GM10266 (cell line): ENCODE data around the gene NPFF.
A peak's percentile ranks its signal among the peaks of the same experiment; 100 is the strongest.
"Not testable (repeated sequence)": the region's sequence is repeated elsewhere in the genome, so short reads cannot be mapped to it uniquely, and the experiment has no call there.

Experiments used
- DNase-seq: peaks from one replicate; pipeline ENCODE4 v3.0.0; 2012; ENCODE audit errors: extremely low spot score
- TF ChIP-seq, protein P1 (sequence below): IDR thresholded peaks from 2 replicates; pipeline ENCODE4 v1.5.1; 2012; ENCODE audit warnings: mild to moderate bottlenecking, low read depth; ENCODE audit not compliant: control insufficient read depth, insufficient read depth; ENCODE audit errors: missing control alignments

NPFF gene

GRCh38 chr12:53484686-53485575 is 22.4 kb downstream of the NPFF start:
- no peak for DNase-seq
- TF ChIP-seq, protein P1, sequence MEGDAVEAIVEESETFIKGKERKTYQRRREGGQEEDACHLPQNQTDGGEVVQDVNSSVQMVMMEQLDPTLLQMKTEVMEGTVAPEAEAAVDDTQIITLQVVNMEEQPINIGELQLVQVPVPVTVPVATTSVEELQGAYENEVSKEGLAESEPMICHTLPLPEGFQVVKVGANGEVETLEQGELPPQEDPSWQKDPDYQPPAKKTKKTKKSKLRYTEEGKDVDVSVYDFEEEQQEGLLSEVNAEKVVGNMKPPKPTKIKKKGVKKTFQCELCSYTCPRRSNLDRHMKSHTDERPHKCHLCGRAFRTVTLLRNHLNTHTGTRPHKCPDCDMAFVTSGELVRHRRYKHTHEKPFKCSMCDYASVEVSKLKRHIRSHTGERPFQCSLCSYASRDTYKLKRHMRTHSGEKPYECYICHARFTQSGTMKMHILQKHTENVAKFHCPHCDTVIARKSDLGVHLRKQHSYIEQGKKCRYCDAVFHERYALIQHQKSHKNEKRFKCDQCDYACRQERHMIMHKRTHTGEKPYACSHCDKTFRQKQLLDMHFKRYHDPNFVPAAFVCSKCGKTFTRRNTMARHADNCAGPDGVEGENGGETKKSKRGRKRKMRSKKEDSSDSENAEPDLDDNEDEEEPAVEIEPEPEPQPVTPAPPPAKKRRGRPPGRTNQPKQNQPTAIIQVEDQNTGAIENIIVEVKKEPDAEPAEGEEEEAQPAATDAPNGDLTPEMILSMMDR, result no peak

DNA sequence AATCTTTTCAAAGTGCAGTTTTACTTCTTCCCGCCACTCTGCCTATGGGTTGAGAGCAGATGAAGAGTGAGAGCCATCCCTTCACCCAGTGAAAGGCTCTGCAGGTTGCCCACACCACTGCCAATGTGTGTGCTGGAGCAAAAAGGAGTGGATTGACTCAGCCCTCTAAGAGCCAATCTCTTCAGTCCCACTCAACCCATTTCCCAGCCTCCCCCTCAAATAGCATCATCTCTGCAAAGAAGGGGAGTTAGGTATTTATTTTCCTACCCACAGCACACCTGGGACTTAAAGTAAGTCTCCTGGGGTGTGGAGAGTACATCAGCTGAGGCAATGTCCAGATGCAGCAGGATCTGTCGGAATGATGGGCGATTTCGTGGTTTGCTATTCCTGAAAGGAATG is 23.3 kb downstream of the NPFF start:
- no peak for DNase-seq
- TF ChIP-seq, protein P1, result no peak

DNA sequence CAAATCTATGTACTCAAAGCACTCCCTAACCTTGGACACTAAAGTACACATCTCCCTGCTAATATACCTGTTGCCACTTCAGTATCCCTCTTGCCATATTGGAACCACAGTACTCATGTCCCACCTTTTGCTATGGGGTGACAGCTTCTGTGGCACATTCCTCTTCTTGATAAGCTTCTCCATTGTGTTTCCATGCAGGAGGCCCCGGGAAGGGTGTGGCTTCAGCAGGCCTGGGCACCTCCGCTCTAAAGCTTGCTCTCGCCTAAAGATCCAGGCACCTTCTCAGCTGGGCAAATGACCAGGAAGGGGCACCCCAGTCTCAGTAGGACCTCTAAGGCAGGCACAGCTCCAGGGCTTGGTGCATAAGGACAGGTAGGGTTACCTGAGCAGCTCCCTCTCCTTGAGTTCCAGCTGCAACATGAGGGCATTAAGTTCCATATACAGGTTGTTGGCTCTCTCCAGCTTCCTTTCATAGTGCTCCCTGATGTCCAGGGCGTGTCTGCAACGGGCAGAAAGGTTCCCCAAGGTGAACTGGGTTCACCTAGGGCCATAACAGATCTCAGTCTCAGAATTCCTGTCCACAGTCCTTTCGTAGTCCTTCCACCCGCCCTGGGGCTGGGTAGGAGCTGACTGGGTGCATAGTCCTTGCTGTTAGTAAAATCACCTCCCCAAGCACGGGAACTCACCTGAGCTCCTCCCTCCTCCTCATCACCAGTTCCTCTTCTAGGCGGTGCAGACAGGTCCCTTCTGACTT is 23.9 kb downstream of the NPFF start:
- no peak for DNase-seq
- TF ChIP-seq, protein P1, result no peak

DNA sequence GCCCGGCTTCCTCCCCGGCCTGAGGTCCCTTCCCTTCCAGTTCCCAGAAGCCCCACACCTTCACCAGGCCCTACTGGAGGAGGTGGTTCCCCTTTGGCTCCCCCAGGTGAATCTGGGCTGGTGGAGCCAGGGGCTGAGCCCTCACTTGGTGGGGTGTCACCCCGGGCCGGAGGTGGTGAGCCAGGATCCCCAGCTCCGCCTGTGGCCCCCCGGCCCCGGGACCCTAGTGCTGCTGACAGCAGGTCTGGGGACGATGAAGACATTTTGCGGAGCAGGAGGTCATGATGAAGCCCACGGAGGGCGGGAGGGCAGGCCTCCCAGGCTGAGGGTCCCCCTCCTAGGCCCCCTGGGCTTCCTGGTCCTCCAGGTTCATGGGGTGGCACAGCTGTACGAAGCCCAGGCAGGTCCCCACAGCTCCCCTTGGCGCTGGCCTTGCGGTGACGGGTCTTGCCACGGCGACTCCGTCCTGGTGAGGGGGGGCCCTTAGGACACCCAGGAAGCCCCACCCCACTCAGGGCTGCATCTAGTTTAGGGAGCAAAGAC is 24.6 kb downstream of the NPFF start:
- DNase-seq, result no peak
- TF ChIP-seq, protein P1, result no peak

DNA sequence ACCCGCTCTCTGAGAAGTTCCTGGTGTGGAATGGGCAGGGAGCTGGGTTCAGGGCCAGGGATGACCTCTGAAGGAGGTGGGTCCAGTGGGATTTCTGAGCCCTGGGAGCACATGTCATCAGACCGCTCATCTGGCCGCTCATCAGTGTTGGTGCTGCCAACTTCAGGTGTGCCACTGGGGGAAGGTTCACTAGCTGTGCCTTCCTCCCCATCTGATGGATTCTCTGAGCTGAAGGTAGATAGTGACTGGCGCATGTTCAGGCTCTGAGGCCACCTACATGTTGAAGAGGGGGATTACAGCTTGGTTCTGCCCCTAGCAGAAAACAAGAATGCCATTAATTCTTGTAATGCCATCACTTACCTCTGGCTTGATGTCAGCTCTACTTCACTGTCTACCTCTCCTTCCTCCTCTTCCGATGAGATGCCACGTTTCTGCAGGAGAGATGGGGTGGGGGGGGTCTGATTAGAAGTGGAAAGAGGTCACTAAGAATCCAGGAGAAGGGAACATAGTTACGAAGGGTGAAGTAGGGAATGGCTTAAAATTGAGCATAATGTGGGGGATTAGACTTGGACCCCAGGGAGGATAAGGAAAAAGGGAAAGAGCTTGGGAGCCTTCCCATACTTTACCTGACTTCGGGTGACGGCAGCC is 25.2 kb downstream of the NPFF start:
- TF ChIP-seq, protein P1, result peak; percentile 20
- DNase-seq, result no peak

DNA sequence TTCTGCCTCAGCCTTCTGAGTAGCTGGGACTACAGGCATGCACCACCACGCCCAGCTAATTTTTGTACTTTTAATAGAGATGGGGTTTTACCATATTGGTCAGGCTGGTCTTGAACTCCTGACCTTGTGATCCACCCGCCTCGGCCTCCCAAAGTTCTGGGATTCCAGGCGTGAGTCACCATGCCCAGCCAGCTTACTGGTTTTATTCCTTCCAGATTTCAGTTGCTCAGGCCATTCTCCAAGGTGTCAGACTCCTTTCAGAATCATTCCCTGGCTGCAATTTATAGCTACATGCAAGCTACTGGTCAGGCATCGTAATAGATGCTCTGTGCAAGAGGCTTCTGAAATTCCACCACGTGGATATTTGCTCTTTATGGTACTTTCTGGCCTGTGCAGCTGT is 25.8 kb downstream of the NPFF start:
- DNase-seq, result not testable (repeated sequence)

GRCh38 chr12:53480491-53481442 is 26.5 kb downstream of the NPFF start:
- TF ChIP-seq, protein P1, result no peak
- DNase-seq, result no peak
